ENCODE measurements around the gene ETV6.
A peak's percentile ranks its signal among the peaks of the same experiment; 100 is the strongest.

Gene ETV6

DNA sequence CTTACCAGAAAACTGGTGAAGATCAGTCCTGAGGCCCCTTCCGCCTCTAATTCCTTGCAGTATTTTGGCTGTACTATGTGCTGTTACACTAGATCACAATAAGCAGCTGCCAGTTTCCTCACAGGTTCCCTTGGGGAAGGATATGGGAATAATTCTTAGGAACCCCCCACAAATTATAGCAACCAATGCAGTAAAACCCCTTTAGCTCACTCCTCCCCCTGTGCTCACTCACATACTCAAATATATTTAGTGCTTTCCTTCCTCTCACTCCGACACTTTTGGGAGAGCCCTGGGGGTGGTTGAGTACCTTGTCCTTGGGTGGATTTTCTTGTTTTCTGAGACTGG is 162.7 kb downstream of the ETV6 start:
- no peak overlapping the region for H3K4me3 ChIP-seq (replicated peaks in 1 of 2; ENCODE audit: low read depth in 2 of 2, low read length in 2 of 2)
- DNase-seq (ENCODE audit: low read depth in 2 of 2), result no peak
- TF ChIP-seq, protein P1, sequence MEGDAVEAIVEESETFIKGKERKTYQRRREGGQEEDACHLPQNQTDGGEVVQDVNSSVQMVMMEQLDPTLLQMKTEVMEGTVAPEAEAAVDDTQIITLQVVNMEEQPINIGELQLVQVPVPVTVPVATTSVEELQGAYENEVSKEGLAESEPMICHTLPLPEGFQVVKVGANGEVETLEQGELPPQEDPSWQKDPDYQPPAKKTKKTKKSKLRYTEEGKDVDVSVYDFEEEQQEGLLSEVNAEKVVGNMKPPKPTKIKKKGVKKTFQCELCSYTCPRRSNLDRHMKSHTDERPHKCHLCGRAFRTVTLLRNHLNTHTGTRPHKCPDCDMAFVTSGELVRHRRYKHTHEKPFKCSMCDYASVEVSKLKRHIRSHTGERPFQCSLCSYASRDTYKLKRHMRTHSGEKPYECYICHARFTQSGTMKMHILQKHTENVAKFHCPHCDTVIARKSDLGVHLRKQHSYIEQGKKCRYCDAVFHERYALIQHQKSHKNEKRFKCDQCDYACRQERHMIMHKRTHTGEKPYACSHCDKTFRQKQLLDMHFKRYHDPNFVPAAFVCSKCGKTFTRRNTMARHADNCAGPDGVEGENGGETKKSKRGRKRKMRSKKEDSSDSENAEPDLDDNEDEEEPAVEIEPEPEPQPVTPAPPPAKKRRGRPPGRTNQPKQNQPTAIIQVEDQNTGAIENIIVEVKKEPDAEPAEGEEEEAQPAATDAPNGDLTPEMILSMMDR (IDR thresholded peaks at IDR 0.05; ENCODE audit: low read depth, low read length), result no peak

DNA sequence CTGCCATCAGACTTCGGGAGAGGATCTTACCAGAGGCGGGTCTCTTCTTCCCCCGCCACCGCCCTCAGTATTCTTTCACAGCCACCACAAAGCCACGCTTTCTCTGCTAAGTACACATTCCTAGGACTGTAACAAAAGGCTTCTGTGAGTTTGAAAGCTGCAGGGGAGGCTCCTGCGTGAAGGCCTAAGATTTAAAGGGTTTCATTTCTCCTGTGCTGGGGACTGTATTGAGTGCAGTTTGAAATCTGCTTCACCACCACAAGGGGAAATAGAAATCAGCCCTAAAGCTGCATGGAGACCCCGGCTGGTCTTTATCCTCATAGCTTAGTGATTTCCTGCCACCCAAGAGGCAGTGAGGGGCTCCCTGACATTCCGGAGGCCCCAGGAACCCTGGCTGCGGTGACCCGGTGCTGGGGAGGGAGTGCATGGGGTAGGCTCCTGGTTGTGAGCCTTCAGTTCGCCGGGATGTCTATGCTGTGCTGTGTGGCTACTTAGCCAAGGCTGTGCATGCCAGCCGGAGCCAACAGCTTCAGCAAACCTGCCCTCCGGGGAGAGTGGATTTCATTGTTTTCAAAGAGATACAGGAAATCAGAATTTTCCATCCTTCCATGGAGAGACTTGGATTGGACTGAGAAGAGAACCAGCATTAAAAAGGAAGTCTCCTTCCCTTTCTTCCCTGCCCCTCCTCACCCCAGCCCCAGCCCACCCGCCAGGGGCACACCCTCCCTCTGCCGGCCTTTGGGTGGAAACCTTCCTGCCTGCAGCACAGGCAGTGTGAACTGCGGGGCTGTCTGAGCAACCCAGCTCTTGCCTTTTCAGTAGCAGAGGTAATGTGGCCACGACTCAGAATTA is 163.3 kb downstream of the ETV6 start:
- TF ChIP-seq, protein P1 (IDR thresholded peaks at IDR 0.05; ENCODE audit: low read depth, low read length), result peak; percentile 15
- peak; percentile 25 to 39 for DNase-seq (ENCODE audit: low read depth in 2 of 2)
- H3K4me3 ChIP-seq (replicated peaks in 1 of 2; ENCODE audit: low read depth in 2 of 2, low read length in 2 of 2), result no peak overlapping the region

GRCh38 chr12:11813438-11813813 is 164.0 kb downstream of the ETV6 start:
- H3K4me3 ChIP-seq (replicated peaks in 1 of 2; ENCODE audit: low read depth in 2 of 2, low read length in 2 of 2), result no peak overlapping the region
- DNase-seq (ENCODE audit: low read depth in 2 of 2), result no peak
- TF ChIP-seq, protein P1 (IDR thresholded peaks at IDR 0.05; ENCODE audit: low read depth, low read length), result no peak

GRCh38 chr12:11814374-11814773 is 164.9 kb downstream of the ETV6 start:
- peak; percentile 60 to 73 for DNase-seq (ENCODE audit: low read depth in 2 of 2)
- H3K4me3 ChIP-seq (replicated peaks in 1 of 2; ENCODE audit: low read depth in 2 of 2, low read length in 2 of 2), result no peak overlapping the region
- TF ChIP-seq, protein P1 (IDR thresholded peaks at IDR 0.05; ENCODE audit: low read depth, low read length), result no peak

DNA sequence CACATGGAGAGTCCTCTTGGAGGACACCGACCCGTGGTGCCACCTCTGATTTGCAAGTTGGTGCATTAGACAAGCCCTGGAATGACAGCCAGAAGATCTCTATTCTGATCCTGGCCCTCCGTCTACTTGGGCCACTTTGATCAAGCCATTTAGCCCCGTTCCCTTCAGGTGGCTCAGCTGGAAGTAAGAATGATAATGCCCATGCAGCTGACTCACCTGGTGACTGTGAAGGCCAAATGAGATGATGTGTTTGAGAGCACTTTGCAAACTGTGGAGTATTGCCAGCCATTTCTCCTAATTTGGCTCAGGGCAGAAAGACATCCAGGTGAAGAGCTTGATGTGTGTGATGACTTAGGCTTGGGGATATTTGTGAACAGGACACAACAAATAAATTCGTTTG is 165.9 kb downstream of the ETV6 start:
- TF ChIP-seq, protein P1 (IDR thresholded peaks at IDR 0.05; ENCODE audit: low read depth, low read length), result no peak
- DNase-seq (ENCODE audit: low read depth in 2 of 2), result no peak
- H3K4me3 ChIP-seq (replicated peaks in 1 of 2; ENCODE audit: low read depth in 2 of 2, low read length in 2 of 2), result no peak overlapping the region

DNA sequence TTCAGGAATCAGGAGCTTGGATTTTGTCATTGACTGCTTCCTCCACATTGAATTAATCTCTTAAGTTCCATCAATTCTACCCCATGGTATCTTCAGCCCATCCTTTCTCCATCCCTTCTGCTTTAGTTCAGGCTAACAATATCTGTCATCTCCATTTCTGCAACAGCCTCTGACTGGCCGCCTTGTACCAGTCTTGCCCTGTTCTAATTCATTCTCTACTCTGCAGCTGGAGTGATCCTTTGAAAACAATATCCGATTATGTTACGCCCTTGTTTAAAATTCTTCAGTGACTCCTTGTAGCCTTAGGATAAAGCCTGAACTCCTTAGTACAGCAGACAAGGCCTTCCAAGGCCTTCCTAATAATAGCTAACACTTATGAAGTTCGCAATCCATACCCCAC is 170.2 kb downstream of the ETV6 start:
- TF ChIP-seq, protein P1 (IDR thresholded peaks at IDR 0.05; ENCODE audit: low read depth, low read length), result no peak
- DNase-seq (ENCODE audit: low read depth in 2 of 2), result no peak
- no peak overlapping the region for H3K4me3 ChIP-seq (replicated peaks in 1 of 2; ENCODE audit: low read depth in 2 of 2, low read length in 2 of 2)

DNA sequence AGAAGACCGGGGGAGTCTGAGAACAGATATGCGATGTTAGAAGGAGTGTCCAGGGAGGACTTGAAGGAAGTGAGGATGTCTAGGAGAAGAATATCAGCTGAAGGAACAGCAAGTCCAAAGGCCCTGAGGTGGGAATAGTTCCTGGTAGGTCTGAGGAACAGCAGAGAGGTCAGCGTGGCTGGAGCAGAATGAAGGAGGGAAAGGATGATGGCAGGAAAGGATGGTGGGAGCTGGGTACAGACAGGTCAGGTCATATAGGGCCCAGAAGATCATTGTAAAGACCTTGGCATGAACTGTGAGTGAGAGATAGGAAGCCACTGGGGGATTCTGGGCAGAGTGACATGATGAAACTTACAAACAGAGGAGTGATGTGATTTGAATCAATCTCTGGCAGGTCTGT is 171.0 kb downstream of the ETV6 start:
- H3K4me3 ChIP-seq (replicated peaks in 1 of 2; ENCODE audit: low read depth in 2 of 2, low read length in 2 of 2), result no peak overlapping the region
- TF ChIP-seq, protein P1 (IDR thresholded peaks at IDR 0.05; ENCODE audit: low read depth, low read length), result no peak

More for the DNA sequence above, 171.0 kb downstream of the ETV6 start:
- no peak for DNase-seq (ENCODE audit: low read depth in 2 of 2)

Data from cardiac fibroblast (primary cell).